Measurements from ENCODE around the gene TNFRSF9.
"Not testable (repeated sequence)": the region's sequence is repeated elsewhere in the genome, so short reads cannot be mapped to it uniquely, and the experiment has no call there.

TNFRSF9 gene

GRCh38 chr1:7940745-7941436 lies at the start of gene TNFRSF9:
Gene TNFRSF9 (minus strand): TSS chr1:7940839. CDS start chr1:7939994, 845 bp downstream.
- peak; percentile 76 for DNase-seq

DNA sequence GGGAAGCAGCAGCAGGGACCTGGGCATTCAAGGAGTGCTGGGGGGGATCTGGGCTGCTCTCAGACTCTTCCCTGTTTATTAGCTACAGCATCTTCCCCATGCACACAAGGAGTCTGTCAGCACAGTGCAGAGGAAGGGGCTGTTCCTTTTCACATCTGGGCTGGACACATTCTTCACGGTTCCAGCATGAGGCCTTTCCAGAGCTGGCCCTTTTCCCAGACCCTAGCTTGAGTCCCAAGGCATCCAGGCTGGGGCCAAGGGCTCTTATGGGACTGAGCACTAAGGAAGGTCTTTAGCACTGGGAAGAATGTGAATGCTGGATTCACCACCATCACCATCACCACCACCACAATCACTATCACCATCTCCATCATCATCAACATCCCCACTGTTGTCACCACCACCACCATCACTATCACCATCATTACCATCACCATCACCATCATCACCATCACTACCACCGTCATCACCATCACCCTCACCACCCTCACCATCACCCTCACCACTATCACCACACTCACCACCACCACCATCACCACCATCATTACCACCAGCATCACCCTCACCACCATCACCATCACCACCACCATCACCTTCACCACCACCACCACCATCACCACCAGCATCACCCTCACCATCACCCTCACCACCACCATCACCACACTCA lies 49.3 kb upstream of the TNFRSF9 start:
- DNase-seq, result no peak

DNA sequence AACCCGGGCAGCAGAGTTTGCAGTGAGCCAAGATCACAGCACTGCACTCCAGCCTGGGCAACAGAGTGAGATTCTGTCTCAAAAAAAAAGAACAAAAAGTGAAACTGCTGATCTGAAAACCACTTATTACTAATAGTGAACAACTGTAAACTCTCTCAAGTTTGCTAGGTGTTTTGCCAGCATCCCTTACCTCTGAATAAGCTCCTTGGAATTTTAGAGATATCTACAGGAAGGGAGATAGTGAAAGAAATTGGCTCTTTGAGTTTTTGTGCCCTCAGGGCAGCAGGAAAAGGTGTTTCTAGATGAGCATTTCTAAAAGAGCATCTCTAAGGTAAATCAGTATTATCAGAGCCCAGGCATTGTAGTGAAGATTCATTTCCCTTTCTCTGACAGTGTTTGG lies 47.9 kb upstream of the TNFRSF9 start:
- DNase-seq, result no peak

DNA sequence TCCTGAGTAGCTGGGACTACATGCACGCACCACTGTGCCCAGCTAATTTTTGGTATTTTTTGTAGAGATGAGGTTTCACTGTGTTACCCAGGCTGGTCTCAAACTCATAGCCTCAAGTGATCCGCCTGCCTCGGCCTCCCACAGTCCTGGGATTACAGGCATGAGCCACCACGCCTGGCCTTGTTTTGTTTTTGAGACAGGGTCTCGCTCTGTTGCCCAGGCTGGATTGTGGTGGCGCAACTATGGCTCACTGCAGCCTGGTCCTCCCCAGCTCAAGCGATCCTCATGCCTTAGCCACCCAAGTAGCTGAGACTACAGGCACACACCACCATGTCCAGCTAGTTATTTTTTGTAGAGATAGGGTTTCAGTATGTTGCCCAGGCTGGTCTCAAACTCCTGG lies 46.9 kb upstream of the TNFRSF9 start:
- DNase-seq, result no peak

DNA sequence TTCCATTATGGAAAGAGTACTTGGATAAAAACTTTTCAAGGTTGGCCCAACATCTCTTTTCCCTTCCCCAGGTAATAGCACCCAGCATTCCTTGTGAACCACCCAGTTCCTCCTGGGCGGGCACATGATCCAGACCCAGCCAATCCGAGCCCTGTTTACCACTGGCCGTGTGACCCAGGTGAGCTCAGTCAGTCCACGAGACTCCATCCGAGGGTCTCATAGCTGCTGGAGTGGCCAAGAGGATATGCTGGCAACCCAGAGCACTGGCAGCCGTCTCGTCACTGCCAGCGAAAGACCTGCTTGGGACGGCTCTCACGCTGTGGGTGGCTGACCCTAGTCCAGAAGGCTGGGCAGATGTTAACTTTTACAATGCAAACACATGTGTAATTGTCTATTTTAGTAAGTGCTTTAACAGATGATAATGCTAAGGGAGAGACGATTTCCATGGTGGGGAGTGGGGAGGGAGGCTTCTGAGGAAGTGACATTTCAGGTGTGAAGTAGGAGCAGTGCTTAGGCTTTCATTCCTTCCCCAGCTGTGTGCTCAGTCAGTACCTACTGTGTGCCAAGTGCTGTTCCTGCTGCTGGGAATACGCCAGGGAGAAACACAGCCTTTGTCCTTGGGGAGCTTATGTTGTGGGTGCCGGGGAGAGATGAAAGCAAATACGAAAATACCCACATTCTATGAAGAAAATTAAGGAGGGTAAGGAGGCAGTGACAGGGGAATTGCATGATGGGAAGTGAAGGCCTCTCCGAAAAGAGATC lies 45.4 kb upstream of the TNFRSF9 start:
- DNase-seq, result no peak

DNA sequence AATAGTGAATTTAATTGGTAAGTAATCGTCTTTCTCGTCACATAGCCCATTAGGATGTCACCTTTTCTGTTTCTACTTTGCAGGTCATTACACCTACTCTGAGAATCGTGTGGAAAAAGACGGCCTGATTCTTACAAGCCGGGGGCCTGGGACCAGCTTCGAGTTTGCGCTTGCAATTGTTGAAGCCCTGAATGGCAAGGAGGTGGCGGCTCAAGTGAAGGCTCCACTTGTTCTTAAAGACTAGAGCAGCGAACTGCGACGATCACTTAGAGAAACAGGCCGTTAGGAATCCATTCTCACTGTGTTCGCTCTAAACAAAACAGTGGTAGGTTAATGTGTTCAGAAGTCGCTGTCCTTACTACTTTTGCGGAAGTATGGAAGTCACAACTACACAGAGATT lies 44.2 kb upstream of the TNFRSF9 start:
- no peak for DNase-seq

DNA sequence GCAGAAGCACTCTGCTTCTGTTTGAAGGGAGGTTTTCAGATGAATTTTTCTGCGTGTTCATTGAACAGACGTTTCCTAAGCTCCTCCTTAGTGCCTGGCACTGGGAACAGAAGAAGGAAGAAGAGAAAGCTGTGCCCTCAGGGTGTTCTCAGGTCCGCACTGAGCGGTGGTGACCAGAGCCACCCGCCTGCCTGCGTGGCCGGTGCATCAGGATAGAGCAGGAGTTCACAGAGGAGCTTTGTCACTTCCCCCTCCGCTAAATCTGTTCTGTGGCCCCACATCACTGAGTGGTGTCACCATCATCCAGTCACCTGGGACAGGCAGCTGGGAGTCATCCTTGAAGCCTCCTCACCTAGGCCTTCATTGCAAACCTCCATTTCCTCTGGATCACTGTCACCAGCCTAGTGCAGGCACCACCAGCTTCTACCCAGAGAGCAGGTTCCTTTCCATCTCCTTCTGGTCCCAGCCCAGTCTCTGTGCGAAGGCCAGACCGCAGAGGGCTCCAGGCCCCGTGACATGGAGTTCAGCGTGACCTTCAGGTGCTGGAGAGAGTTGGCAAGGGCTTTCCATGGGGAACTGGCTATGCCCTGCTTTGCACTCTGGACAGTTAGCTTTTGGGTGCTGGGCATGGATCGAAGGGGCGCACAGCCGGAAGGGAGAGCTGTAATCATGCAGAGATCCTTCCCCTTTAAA lies 42.6 kb upstream of the TNFRSF9 start:
- DNase-seq, result no peak

DNA sequence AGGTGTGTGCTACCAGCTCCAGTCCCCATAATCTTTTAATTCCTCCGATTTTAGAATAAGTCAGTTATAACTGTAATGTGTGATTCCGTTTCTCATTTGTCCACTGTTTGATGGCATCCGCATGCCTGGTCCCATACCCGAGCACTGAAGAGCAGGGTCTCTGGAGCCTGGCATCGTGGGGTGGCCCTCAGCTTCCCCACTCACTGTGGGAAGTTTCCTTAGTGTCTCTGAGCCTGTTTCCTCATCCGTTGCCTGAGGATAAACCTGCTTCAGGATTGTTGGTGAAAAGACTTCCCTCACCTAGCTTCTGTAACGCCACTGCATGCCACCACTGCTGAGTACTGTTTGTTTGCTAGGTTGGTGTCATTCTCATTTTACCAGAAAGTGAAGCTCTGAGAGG lies 40.3 kb upstream of the TNFRSF9 start:
- no peak for DNase-seq

DNA sequence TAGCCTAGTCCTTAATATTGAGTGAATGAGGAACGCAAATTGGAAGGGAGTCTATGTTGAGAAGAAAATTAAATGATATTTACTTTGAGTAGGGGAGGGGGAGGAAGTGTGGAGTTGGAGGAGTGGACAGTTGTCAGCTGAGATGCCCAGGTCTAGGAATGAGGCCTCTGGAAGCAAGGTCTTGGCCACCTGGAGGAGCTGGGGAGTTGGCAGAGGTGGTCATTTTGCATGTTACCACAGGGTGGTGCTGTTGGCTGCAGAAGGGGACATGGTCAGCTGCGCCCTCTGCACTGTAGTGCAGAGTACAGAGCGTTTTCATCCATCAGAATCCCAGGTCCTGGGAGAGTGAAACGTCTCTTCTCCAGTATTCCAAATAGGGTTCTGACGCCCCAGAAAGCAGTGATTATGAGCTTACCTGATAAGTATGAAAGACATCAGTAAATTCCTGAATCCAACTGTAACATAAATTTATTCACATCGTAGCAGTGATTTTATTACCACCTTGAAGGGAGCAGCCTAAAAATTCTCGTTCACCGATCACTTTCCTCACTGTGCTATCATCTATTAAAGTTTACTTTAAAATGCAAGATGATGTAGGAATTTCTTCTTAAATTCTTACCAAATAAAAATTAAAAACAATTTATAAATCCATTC lies 34.7 kb upstream of the TNFRSF9 start:
- peak; percentile 29 for DNase-seq

DNA sequence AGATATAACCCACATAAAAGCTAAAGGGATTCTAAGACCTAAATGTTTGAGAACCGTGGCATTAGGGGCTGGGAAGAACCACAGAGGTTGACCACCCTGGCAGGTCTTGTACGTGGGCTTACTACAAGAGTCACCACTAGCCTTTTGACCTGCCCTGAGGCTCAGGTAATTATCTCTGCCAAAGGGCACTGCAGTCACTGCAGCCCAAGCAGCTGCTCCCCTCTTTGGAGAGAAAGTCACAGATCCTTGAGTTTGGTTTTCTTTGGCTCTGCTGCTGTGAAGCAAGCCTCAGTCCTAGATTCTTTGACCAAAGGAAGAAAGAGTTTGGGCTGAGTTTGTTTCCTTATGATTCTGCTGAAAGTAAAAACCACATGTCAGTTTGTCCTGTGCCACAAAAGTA lies 32.4 kb upstream of the TNFRSF9 start:
- DNase-seq, result no peak

DNA sequence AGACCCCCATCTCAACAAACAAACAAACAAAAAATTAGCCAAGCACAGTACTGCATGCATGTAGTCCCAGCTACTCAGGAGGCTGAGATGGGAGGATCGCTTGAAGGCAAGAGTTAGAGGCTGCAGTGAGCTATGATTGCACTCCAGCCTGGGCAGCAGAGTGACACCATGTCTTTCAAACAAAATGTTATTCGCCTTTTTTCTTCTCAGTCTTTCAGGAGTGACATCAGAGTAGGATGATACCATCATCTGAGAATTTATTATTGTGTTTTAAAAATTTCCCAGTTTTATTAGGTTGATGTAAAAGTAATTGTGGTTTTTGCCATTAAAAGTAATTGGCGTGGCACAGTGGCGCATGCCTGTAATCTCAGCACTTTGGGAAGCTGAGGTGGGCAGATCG lies 31.6 kb upstream of the TNFRSF9 start:
- DNase-seq, result no peak

GRCh38 chr1:7971024-7971423 lies 30.4 kb upstream of the TNFRSF9 start:
- no peak for DNase-seq

- no peak for DNase-seq
Observed at GRCh38 chr1:7970246-7970645, 29.6 kb upstream of the TNFRSF9 start.

DNA sequence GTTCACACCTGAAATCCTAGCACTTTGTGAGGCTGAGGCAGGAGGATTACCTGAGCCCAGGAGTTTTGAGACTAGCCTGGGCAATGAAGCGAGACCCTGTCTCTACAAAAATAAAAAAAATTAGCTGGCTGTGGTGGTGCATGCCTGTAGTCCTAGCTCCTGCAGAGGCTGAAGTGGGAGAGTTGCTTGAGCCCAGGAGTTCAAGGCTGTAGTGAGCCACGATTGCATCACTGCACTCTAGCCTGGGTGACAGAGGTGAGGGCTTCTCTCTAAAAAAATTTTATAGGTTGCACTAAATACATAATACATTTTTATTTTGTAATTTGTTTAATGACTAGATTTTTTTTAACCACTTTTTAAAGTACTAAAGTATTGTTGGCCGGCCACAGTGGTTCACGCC lies 27.0 kb upstream of the TNFRSF9 start:
- DNase-seq, result no peak

- no peak for DNase-seq
Observed at GRCh38 chr1:7967196-7967595, 26.6 kb upstream of the TNFRSF9 start.

- no peak for DNase-seq
Observed at GRCh38 chr1:7964476-7964875, 23.8 kb upstream of the TNFRSF9 start.

DNA sequence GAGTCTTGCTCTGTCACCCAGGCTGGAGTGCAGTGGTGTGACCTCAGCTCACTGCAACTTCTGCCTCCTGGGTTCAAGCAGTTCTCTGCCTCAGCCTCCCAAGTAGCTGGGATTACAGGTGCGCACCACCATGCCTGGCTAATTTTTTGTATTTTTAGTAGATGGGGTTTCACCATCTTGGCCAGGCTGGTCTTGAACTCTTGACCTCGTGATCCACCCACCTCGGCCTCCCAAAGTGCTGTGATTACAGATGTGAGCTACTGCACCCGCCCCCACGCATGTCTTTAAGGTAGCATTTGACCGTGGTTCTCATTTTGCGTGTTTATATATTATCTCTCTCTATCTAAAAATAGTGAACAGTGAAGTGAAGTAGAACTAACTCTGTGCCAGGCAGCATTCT lies 23.2 kb upstream of the TNFRSF9 start:
- DNase-seq, result not testable (repeated sequence)

DNA sequence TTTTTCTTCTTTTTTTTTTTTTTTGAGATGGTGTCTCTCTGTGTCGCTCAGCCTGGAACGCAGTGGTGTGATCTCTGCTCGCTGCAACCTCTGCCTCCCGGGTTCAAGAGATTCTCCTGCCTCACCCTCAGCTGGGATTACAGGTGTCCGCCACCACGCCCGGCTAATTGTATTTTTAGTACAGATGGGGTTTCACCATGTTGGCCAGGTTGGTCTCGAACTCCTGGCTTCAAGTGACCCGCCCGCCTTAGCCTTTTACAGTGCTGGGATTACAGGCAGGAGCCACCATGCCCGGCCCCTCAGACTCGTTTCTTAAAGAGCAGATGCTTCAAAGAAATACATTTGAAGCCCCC lies 22.7 kb upstream of the TNFRSF9 start:
- not testable (repeated sequence) for DNase-seq

GRCh38 chr1:7962636-7963377 lies 22.2 kb upstream of the TNFRSF9 start:
- no peak for DNase-seq

- no peak for DNase-seq
Observed at GRCh38 chr1:7962014-7962335, 21.3 kb upstream of the TNFRSF9 start.

DNA sequence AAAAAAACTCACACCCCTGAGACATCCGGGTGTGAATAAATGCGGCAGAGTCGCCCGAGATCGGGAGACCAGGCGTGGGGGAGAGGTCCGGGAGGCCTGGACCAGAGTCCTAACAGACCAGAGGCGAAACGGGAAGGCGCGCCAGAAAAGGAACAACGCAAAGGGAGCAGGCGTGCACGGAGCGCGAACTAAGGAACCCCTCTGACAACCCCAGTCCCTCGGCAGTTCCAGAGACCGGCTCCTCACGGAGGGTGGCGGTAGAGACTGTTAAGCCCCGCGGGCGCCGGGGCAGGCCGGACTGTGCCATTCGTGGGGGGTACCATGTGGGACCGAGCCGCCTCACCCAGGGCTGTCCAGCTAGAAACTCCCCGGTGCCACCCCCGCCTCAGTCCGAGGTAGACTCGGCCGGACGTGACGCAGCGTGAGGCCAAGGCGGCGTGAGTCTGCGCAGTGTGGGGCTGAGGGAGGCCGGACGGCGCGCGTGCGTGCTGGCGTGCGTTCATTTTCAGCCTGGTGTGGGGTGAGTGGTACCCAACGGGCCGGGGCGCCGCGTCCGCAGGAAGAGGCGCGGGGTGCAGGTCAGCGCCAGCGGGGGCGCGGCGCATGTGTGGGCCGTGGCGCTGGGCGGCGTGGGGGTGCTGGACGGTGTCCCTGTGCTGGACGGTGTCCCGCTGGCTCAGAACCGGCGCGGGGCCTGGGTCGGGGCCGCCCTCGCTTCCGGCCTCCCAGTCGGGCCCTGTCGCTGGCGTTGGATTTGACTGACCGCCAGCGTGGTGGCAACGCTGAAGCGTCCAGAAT lies 20.8 kb upstream of the TNFRSF9 start, which contains the start of gene PARK7:
PARK7 (plus strand) TSS at position 496 of the 798 bp plus-strand sequence. CDS start 1,075 bp downstream, outside the sequence.
- DNase-seq, result peak; percentile 100

Measured in activated naive CD4-positive, alpha-beta T cell treated with anti-CD3 and anti-CD28 coated beads, Interleukin-2, amount 50 U/mL, for 16 hours (primary cell).